Suprapubic skin (tissue), 4 donors: ENCODE results near the gene KLF13. TPM values are rescaled to one million over a fixed set of nuclear protein-coding genes. Genes with fewer than 3 reads are reported as not detected.

Experiments used
- DNase-seq, 2 donors: peaks; one replicate each; pipeline ENCODE4 v3.0.0-alpha.2; 2019; ENCODE audit warnings: low spot score in 2 of 2
- H3K27ac ChIP-seq: fragments of 200-600 bp; sonication (generic); one replicate; pipeline ENCODE4 v1.5.1; 2019
- H3K27me3 ChIP-seq: fragments of 200-600 bp; sonication (generic); one replicate; pipeline ENCODE4 v1.5.1; 2019
- H3K36me3 ChIP-seq: fragments of 200-600 bp; sonication (generic); one replicate; pipeline ENCODE4 v1.5.1; 2019
- H3K4me1 ChIP-seq: fragments of 200-600 bp; sonication (generic); one replicate; pipeline ENCODE4 v1.5.1; 2019
- H3K4me3 ChIP-seq: fragments of 200-600 bp; sonication (generic); one replicate; pipeline ENCODE4 v1.5.1; 2019; ENCODE audit warnings: mild to moderate bottlenecking
- H3K9me3 ChIP-seq: fragments of 200-600 bp; sonication (generic); one replicate; pipeline ENCODE4 v1.5.1; 2019
- CTCF ChIP-seq, 2 donors: fragments of 200-600 bp in 1 of 2; fragments of 450-650 bp in 1 of 2; sonication (generic) in 1 of 2; IDR thresholded peaks; one replicate each; pipeline ENCODE4 v1.5.1; 2016 to 2019; ENCODE audit warnings: antibody characterized with exemption in 2 of 2, mild to moderate bottlenecking in 1 of 2, moderate library complexity in 1 of 2
- EP300 ChIP-seq: sonication (generic); formaldehyde crosslinking; IDR thresholded peaks from one replicate; pipeline ENCODE4 v1.6.1; 2017; ENCODE audit warnings: antibody characterized with exemption
- POLR2A ChIP-seq, 2 donors: fragments of 450-650 bp; IDR thresholded peaks; one replicate each; pipeline ENCODE4 v1.6.1; 2017; ENCODE audit warnings: antibody characterized with exemption in 2 of 2, mild to moderate bottlenecking in 2 of 2, moderate library complexity in 2 of 2
- POLR2AphosphoS5 ChIP-seq, 3 donors: sonication (generic); formaldehyde crosslinking; IDR thresholded peaks; one replicate each; pipeline ENCODE4 v1.6.1; 2017; ENCODE audit warnings: antibody characterized with exemption in 3 of 3
- WGBS: methylation state at CpG from one replicate; pipeline ENCODE4 v1.1.5; 2018; 5-methylcytosine and 5-hydroxymethylcytosine counted together
- total RNA-seq, 4 donors: library from RNA; depleted of rRNA; stranded (reverse); fragments of >200 nt; gene quantifications; one replicate each; pipeline ENCODE4 v1.1.0, GENCODE V29; 2016

The KLF13 gene
- total RNA-seq, 4 donors from 2014 or later = 141 to 162 (median 145) TPM

GRCh38 chr15:31419820-31420219 lies 93.2 kb downstream of the KLF13 start:
- no peaks in the 10 kb centered on the region for H3K4me1 ChIP-seq
- no peaks in the 10 kb centered on the region for H3K36me3 ChIP-seq
- no peak for TF ChIP-seq CTCF (IDR thresholded peaks at IDR 0.05)
- no peak for TF ChIP-seq POLR2AphosphoS5 (IDR thresholded peaks at IDR 0.05)
- no peak for TF ChIP-seq POLR2A (IDR thresholded peaks at IDR 0.05)
- no peak for TF ChIP-seq EP300
- 94% methylated on average over 3 of the region's 3 CpGs for WGBS
- no peak overlapping the region for H3K4me3 ChIP-seq
- DNase-seq = no peak
- no peak overlapping the region for H3K27ac ChIP-seq
- H3K27me3 ChIP-seq = no peaks in the 10 kb centered on the region
- no peaks in the 10 kb centered on the region for H3K9me3 ChIP-seq

DNA sequence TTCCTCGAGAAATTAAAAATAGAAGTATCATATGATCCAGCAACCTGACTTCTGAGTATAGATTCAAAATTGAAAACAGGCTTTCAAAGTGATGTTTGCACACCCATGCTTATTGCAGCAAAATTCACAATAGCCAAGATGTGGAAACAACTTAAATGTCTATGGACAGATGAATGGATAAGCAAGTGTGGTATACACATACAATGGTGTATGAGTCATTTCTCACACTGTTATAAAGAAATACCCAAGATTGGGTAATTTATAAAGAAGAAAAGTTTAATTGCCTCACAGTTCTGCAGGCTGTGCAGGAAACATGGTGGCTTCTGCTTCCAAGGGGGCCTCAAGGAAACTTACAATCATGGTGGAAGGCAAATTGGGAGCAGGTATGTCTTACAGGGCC lies 100.8 kb downstream of the KLF13 start:
- DNase-seq = no peak
- Histone ChIP-seq H3K9me3 (no peaks in the 10 kb centered on the region), H3K4me1 (no peaks in the 10 kb centered on the region), H3K36me3 (no peaks in the 10 kb centered on the region), H3K4me3 (no peak overlapping the region), H3K27ac (no peak overlapping the region), H3K27me3 (no peaks in the 10 kb centered on the region)
- TF ChIP-seq POLR2AphosphoS5 (IDR thresholded peaks at IDR 0.05) = no peak
- no peak for TF ChIP-seq POLR2A (IDR thresholded peaks at IDR 0.05)
- no peak for TF ChIP-seq CTCF (IDR thresholded peaks at IDR 0.05)
- no peak for TF ChIP-seq EP300
- 93% methylated on average over 1 of the region's 1 CpG for WGBS

Other genes with a start within 250 kb of the KLF13 start
- gene TRPM1, start 225.1 kb upstream of the KLF13 start, total RNA-seq = 10 to 100 TPM in 2 of 4 donors, 1 to 10 TPM in 2; 5.1 to 15.2 (median 10.2) TPM